ENCODE data around the gene EIF2D.
"Not testable (repeated sequence)": the region's sequence is repeated elsewhere in the genome, so short reads cannot be mapped to it uniquely, and the experiment has no call there.

EIF2D gene

DNA sequence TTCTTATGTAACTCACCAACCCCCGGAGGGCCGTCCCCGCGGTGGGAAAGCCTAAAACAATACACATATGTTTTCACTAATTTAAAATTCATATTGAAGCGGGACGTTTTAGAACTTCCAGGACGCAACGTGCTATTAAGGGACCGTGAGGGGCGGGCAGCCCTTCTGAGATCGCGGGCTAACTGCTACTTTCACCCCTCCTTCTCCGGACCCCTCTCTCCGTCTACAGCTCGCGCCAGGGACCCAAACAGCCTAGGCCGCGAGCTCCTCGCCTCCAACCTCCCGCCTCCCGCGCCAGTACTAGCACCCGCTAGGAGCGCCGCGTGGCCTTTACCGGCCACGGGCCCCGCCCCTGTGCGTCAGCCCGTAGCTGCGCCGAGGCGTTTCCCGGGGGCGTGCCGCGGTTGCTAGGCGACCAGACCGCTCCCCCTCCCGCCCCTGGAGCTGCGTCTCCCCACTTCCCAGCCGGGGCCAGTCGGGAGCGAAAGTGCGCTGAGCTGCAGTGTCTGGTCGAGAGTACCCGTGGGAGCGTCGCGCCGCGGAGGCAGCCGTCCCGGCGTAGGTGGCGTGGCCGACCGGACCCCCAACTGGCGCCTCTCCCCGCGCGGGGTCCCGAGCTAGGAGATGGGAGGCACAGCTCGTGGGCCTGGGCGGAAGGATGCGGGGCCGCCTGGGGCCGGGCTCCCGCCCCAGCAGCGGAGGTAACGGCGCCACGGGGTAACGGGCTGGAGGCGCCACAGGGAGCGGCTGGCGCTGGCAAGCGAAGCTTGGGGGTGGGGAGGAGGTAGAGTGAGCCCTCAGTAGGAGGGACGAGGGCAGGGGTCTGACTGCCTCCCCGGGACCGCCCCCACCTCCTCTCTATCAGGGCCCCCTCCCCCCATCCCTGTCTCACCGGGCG lies 23.1 kb upstream of the EIF2D start, which contains the start of gene DYRK3:
TSS of gene DYRK3 (plus strand) at position 457 of the 898 bp plus-strand sequence. CDS start at position 625, 168 bp downstream.
- peak; percentile 96 for DNase-seq

DNA sequence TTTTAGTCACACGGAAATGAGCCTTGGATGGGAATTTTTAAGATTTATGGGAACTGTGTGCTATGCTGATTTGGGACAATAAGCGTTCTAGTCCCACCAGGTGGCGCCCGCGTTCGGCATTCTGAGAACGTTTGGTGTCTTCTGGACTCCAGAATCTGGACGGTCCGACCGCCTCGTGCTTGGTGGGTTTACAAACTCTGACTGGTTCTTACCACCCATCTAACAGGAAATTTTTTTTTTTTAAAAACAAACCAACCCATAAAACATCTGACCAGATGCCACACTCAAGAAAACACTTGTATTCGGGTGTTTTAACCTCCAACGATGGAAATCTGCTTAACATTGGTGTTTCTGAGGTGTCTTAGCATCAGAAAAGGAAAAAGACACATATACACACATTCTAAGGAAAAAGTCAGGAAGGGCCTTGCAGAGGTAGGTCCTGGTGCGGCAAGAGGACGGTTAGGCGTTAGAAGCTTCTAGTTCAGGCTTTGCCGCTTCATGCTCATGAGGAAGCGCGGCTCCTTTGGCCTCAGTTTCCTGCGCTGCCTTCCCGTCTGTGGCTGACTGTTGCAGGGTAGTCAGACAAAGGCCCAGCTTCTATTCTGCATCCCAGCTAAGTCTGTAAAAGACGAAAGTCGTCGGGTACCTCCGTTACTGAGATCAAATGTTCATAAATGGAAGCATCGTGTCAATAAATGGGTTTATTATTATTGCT lies 22.3 kb upstream of the EIF2D start:
- DNase-seq = peak; percentile 96

DNA sequence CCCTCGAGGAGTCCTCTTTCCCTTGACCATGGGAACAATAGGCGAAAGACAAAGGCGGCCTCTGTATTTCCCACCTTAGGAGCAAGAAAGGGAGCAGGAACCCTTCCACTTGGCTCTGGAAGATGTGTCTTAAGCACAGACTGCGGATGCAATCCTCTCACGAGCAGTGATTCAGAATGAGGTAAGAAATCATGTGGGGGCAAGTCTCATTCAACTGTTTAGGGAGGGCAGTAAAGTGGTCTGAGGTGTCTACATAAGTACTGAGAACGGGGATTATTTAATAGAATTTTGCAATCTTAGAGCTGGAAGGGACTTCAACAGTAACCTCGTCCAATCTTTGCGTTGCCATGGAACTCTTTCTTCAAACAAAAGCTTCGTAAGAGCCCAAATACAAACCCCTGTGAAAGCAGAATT lies 21.4 kb upstream of the EIF2D start:
- no peak for DNase-seq

DNA sequence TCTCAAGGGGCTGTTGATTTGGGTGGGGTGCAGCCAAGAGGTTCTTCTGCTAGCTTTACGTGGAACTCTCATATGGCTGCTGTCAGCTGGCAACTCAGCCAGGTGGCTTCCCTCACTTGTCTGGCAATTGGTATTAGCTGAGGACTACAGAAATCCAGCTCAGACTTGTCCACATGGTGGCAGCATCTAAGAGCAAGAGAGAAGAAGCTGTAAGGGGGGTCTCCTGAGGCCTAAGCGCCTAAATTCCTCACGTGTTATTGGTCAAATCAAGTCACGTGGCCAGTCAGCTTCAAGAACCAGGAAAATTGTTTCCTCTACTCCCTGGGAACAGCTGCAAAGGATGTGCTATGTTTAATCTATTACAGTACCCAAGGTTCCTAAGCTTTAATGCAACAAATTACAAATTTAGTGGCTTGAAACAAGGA lies 18.8 kb upstream of the EIF2D start:
- peak; percentile 90 for DNase-seq

DNA sequence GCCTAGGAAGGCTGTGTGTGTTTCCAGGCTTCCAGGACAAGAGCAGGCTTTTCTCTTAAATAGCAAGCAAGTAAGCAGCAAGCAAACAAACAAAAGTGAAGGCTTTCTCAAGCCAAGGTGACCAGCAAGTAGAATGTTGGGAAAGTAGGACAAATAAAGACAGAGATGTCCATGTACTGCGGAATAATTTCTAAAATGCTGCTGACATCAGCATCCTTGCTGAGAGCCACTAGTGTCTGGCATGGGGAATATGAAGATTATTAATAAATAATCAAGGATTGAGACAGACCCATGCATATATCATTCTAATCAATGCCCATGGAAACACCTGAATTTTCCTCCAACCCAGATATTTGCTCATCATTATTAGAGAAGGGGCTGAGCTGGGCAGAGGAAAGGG lies 16.7 kb upstream of the EIF2D start:
- no peak for DNase-seq

DNA sequence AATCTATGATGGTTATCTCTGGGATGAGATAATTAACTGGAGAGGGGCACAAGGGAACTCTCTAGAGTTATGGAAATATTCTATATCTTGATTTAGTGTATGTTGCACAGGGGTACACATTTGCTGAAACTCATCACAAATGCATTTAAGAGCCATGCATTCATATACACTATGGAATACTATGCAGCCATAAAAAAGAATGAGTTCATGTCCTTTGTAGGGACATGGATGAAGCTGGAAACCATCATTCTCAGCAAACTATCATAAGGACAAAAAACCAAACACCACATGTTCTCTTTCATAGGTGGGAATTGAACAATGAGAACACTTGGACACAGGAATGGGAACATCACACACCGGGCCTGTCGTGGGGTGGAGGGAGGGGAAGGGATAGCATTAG lies 14.1 kb upstream of the EIF2D start:
- DNase-seq = not testable (repeated sequence)

DNA sequence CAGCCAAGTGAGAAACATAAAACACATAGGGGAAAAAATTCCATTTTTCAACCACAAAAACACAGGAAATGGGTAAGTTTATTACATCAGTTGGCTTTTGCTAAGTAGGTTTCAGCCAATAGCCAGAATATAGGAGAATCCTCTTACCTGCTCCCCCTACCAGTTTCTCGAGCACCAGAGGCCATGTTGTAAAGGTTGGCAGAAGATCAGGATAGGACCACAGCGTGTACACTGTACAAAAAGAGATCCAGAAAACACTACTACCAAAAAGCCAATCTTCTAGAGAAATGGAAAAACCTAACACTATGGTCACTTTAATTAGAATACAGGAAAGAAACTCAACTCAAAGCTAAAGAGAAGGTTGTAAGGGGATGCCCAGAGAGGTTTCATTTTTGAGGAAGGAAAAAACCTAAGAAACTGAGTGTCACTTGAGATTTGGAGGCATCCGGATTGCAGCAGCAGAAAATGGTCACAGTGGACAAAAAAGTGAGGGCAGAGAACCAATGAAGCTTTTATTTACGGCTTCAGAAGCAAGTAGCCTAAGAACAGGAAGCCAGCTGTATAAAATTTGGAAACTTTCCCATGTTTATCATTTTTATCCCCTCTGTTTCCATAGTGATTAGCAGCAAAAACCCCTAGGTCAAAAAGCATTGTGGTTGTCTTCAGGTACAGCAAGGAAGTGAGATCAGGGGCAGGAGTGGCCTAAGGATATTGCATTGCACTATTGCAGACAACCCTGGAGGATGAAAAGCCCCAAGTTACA lies 2.9 kb downstream of the EIF2D start:
- DNase-seq = no peak

DNA sequence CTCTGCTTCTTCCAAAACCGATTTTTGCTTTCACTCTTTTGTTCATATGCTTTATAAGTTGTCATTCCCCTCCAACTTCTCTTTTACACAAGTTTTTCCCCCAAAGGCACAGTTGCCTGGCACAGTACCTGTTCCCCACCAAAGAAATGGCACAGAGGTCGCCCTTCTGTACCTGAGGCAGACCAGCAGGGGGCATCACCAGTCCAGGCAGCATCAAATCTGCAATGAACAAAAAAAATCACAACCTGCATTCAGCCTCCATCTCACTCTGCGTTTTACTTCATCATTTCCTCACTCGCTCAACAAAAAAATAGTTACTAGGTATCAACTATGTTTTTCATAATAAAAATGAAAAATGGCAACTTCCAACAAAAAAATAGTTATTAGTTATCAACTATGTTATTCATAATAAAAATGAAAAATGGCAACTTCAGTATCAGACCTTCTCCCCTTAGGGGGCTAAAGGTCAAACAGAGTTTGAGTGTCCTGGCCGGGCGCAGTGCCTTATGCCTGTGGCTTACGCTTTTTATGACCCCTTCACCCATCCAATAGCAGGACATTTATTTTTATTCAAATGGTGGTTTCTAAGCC lies 4.1 kb downstream of the EIF2D start:
- DNase-seq = peak; percentile 7

DNA sequence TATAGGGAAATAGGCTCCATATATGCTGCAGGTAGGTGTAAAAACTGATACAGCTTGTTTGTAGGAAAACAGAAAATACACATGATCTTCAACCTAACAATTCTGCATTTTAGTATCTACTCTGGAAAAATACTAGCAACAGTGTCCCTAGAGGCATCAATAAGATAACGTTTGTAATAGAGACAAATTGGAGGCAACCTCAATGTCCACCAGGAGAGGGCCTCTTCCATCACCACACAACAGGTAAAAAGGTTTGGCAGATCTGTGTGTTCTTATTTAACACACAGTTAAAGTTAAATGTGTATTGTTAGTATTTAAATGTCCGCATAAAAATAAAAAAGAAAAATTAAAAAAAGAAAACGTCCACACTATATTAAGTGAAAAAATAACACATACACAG lies 5.4 kb downstream of the EIF2D start:
- peak; percentile 9 for DNase-seq

DNA sequence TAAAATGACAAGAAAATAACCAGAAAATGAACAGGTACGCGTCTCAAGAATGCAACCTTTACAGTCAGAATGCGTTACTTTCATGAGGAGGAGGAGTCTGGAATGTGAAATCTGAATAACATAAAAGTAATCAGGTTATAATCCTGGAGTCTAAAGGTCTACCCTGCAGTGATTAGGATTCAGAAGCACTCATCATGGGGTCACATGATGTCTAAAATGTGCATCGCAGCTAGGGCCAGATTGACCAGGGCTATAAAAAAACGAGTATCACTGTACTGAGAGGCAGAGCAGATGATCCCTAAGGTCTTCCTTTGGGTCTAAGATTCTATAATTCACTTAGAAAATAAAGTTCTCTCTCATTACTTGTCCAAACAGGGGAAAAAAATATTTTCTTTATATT lies 7.4 kb downstream of the EIF2D start:
- DNase-seq = no peak

DNA sequence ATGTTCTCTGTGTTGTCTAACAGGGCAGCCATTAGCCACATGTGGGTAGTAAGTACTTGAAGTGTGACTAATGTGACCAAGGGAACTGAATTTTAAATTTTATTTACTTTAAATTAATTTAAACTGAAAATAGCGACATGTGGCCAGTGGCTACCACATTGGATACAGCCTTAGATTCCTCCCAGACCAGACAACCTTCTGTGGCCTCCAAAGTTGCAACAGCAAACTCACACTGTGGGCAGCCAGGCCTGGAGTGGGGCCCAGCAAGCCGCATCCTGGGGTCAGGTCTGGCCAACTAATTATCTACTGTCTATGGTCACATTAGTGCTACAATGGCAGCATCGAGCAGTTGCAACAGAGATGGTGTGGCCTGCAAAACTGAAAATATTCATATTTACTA lies 11.7 kb downstream of the EIF2D start:
- DNase-seq = no peak

DNA sequence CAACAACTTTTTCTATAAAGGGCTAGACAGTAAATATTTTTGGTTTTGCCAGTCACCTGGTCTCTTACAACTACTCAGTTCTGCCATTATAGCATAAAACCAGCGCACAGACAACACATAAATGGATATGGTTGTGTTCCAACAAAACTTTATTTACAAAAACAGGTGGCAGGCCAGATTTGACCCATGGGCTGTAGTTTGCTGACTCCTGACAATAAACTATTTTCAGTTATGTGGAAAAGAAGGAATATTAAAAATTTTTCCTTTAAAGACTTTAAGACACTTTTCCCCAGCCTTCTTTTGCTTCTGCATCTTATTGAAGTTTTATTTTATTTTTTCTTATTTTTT lies 16.0 kb downstream of the EIF2D start:
- no peak for DNase-seq

DNA sequence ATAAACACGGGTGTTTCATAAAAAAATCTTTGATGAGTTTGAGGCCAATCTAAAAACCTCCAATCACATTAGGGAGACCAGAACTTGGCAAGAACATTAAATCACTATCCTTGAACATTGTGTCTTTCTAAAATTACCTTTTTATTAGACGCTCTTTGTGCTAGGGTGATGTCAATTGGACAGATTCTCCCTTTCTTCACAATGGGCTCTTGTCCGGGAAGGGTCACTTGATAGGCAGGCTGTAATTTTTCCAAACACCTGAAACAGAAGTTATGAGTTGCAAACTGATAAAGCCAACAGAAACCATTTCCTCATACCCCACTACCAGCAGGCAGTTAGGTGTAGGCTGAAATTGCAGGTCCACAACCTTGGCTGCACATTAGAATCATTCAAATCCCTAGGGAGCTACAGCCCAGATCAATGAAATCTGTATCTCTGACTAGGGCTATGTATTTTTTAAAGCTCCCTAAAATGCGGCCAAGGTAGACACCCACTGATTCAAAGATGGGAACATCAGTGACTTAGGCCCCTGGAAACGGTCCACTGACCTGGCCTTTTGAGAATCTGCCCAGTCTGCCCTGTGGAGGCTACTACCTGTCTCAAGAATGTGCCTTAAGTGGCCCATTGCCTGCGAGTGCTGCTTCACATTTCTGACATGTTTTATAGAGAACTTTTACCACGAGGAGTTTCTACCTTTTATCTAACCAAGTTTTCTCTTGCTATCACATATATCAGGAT lies 16.5 kb downstream of the EIF2D start:
- DNase-seq = no peak

DNA sequence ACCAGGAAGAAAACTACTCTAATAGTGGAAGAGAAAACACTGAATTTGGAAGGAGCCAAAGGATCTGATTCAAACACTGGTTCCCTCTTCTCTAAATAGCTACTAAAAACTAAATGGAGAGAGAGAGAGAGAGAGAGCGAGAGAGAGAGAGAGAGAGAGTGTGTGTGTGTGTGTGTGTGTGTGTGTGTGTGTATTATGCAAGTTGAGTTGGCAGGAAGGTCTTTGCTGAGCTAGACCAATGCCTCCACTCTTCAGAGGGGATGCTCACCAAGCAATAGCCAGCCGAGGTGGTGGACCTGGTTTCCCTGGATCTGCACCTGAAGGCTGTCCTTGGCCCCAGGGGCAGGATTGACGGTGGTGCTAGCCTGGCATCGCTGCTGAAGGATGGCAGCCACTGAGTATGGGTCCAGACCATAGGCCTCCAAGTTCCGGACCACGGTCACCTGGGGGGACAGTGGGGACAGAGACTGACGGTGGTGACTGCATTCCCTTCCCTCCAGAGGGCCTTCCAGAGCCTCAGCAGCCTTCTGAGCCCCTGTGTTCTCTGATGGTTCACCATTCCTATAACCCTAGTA lies 18.8 kb downstream of the EIF2D start:
- DNase-seq = no peak

DNA sequence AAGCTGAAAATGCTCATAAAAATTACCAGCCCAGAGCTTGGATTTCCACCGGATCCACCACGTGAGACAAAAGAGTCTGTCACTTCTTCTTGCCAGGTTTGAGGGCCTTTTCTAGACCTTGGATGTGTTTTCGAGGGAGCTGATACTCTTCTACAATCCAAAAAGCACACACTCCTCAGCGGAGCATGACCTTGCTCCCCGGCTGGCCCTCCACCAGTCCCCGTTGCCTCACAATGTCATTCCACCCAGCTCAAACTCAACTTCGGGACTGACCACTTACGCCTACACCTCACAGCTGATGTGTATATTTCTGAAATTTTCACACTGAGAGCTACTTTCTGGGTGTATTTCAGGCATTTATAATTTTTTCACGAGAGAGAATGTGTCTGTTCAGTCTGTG lies 20.6 kb downstream of the EIF2D start:
- no peak for DNase-seq

DNA sequence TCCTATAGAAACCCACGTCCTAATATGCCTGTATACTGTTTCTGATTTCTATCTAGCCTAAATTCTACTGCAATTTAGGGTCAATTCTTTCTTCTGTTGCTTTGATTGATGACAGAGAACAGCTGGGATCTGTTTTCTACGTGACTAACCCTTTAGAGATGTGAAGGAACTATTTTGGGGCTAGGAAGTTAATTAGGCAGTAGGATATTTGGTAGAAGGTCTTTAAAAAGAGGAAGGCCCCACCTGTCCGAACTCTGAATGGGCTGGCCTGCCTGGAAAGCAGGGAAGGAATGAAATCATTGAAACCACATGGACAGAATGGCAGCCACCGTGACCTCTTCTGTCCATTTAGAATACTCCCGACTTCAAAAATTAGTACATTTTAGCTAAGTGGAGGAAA lies 21.0 kb downstream of the EIF2D start:
- DNase-seq = no peak

DNA sequence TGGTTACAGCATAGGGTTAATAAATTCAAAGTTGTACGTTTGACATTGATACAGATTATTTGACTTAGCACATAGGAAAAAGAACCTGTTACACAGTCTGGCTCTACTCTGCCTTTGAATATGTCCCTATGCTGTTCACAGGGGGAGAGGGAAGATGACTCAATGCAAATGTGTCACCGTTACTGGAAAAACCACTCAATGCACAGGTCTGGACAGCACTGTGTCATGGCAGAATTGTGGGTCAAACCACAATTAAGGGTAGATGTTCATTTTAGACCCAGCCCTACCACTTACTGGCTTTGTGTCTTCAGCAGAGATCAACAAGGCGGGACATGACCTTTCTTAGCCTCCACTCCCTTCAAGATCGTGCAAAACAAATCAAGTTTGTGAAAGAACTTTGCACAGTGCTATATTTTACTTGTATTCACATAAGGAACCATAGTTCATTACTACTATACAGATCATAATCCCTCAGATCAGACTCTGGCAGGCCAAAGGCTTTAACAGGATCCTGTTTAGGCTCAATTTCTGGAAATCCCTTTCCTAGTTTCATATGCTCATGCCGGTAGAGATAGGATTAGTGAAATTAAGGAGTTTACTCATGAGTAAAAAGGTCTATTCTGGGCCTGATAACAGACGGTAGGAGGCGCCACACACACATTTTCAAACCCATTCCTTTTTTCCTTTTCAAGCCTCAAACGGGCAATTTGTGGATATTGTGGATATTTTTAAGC lies 22.1 kb downstream of the EIF2D start:
- DNase-seq = no peak

DNA sequence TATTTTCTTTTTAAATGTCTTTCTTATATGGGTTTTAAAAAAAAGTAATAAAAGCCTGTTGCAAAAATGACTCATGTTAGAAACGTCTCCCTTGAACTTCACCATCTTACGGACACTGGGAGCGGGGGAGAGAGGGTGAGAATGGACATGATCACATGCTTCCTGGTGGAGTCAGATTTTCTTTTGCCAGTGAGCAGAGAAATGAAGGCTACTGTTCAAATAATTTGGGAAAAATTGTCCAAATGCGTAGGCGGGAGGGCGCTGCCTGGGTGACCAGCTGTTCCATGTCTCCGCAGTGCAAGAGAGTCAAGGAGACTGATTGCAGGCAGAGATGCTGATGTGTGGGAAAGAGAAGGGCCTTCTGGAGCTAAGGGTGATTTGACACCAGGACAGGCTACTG lies 23.1 kb downstream of the EIF2D start:
- no peak for DNase-seq

DNA sequence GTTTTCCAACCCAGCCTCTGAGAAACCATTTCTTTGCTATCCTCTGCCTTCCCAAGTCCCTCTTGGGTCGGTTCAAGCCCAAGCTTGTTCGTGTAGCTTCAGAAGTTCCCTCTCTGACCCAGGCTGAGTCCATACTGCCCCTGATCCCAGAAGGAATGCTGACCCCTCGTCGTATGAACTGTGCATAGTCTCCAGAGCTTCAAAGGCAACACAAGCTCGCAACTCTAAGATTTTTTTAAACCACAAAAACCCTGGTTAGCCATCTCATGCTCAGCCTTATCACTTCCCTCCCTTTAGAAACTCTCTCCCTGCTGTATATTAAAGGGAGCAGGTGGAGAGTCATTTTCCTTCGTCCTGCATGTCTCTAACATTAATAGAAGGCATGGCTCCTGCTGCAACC lies 23.8 kb downstream of the EIF2D start:
- DNase-seq = no peak

DNA sequence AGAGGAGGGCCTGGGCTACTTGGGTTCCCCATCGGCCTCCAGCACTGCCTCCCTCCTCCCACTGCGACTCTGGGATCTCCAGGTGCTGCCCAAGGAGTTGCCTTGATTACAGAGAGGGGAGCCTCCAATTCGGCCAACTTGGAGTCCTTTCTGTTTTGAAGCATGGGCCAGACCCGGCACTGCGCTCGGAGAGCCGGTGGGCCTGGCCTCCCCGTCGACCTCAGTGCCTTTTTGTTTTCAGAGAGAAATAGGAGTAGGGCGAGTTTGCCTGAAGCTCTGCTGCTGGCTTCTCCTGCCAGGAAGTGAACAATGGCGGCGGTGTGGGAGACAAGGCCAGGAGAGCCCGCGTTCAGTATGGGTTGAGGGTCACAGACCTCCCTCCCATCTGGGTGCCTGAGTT lies 24.4 kb downstream of the EIF2D start:
- DNase-seq = no peak
